ENCODE data around the gene CTPS1.

DNA sequence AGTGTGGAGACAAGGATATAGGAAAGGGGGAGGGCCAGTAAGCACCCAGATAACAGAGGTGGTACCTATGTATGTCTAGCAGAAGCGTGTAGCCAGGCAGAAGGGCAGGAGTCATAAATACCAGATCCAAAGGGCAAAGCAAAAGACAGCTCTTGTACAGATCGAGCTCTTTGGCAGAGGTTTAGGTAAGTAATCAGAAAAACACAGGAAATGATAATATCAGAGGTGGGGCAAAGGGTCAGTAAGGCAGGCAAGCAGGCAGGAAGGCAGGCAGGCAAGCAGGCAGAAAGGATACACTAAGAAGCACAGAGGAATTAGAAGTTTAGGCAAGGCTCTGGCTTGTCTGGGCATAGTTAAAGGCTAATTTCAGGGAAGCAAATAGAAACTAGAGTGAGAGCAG lies 64.7 kb downstream of the CTPS1 start:
- TF ChIP-seq, protein P1, sequence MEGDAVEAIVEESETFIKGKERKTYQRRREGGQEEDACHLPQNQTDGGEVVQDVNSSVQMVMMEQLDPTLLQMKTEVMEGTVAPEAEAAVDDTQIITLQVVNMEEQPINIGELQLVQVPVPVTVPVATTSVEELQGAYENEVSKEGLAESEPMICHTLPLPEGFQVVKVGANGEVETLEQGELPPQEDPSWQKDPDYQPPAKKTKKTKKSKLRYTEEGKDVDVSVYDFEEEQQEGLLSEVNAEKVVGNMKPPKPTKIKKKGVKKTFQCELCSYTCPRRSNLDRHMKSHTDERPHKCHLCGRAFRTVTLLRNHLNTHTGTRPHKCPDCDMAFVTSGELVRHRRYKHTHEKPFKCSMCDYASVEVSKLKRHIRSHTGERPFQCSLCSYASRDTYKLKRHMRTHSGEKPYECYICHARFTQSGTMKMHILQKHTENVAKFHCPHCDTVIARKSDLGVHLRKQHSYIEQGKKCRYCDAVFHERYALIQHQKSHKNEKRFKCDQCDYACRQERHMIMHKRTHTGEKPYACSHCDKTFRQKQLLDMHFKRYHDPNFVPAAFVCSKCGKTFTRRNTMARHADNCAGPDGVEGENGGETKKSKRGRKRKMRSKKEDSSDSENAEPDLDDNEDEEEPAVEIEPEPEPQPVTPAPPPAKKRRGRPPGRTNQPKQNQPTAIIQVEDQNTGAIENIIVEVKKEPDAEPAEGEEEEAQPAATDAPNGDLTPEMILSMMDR (IDR thresholded peaks at IDR 0.05; ENCODE audit: insufficient read depth, low read depth, low read length): no peak
- no peak for TF ChIP-seq EZH2 (IDR thresholded peaks at IDR 0.05; ENCODE audit: insufficient read depth, low read length)
